NCI-H748 (cell line): ENCODE data around the gene MEGF8.

Source experiments
- DNase-seq: peaks from one replicate; lab custom pipeline; 2025; ENCODE audit not compliant: unreplicated experiment; lab: John Stamatoyannopoulos, UW

The MEGF8 gene

DNA sequence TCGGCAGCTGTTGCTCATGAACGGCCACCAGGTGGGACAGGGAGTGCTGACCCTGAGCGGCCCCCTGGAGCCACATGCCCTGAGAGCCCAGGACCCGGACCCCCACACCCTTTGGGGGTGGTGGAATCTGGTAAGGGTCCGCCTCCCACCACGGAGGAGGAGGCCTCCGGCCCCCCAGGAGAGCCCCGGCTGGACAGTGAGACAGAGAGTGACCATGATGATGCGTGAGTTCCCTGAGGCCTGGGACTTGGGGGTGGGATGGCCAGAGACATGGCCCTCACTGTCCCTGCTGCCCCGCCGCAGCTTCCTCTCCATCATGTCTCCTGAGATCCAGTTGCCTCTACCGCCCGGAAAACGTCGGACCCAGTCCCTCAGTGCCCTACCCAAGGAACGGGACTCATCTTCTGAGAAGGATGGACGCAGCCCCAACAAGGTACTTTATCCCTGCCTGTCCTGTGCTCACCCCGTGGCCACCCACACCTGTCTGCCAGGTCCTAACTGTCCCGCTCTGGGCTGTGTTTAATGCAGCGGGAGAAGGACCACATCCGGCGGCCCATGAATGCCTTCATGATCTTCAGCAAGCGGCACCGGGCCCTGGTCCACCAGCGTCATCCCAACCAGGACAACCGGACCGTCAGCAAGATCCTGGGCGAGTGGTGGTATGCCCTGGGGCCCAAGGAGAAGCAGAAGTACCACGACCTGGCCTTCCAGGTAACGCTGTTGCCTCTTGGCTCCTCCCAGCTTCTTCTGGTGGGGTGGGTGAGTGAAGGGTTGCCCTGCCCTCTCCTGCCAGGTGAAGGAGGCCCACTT is 38.2 kb upstream of the MEGF8 start:
- DNase-seq, result no peak

DNA sequence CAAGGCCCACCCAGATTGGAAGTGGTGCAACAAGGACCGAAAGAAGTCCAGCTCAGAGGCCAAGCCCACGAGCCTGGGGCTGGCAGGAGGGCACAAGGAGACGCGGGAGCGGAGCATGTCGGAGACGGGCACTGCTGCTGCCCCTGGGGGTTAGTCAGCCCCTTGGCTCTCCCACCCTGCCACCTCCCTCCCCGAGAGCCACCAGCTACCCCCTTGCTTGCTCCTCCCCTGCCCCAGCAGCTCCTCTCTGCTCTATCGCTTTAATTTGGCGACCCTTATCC is 37.7 kb upstream of the MEGF8 start:
- no peak for DNase-seq

DNA sequence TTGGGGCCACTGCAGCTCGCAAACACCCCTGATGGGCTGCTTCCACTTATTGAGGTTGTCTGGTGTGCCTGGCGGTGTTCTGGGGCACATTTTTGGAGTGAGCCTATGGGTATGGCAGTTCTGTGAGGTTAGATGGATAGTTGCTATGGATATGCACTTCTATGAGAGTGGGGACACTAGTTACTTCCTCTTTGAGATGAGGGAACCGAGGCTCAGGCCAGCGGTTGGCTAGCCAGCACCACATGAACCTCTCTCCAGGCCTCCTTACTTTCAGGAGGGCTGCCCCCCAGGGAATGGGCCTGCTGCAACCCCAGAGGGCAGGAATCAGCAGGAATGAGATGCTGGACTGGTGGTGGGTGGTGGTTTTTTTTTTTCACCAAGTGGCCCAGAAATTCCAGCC is 37.0 kb upstream of the MEGF8 start:
- no peak for DNase-seq

DNA sequence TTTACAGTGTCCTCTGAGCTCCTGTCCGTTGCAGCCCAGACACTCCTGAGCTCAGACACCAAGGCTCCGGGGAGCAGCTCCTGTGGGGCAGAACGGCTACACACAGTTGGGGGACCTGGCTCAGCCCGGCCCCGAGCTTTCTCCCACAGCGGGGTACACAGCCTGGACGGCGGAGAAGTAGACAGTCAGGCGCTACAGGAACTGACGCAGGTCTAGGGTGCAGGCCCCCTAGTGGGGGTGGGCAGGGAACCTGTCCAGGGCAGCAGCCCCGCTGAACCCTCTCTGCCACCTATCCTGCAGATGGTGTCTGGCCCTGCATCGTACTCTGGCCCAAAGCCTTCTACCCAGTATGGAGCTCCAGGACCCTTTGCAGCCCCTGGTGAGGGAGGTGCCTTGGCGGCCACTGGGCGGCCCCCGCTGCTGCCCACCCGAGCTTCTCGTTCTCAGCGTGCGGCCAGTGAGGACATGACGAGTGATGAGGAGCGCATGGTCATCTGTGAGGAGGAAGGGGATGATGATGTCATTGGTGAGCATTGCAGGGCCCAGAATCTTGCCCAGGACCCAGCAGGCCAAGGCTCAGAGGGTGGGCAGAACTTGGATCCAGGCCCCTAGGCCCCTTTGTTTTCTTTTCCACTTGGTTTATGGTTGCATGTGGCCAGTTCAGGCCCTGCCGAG is 36.4 kb upstream of the MEGF8 start:
- no peak for DNase-seq

DNA sequence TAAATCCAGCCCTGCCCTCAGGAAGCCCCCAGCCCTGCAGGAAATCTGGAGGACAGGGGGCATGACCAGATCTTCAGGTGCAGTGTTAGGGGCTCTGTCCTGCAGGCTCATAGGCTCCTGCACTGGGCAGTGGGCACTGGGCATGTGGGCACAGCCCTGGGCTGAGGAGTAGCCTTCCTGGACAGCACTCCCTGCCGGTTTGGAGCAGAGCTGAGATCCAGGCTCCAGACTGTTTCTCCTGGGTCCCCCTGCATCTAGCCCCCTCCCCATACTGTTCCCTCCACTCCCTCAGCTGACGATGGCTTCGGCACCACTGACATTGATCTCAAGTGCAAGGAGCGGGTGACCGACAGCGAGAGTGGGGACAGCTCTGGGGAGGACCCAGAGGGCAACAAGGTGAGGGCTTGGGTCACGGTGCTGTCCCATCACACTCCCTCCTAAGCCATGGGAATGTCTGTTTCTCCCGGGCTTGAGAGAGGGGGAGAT is 35.8 kb upstream of the MEGF8 start:
- no peak for DNase-seq

DNA sequence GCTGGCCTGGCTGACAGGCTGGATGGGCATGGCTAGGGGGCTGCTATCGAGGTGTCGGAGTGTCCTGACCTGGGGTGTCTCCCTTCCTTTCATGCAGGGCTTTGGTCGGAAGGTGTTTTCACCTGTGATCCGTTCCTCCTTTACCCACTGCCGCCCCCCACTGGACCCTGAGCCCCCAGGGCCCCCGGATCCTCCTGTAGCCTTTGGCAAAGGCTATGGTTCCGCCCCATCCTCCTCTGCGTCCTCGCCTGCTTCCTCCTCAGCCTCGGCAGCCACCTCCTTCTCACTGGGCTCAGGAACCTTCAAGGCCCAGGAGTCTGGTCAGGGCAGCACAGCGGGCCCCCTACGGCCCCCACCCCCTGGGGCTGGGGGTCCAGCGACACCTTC is 35.3 kb upstream of the MEGF8 start:
- DNase-seq, result no peak

DNA sequence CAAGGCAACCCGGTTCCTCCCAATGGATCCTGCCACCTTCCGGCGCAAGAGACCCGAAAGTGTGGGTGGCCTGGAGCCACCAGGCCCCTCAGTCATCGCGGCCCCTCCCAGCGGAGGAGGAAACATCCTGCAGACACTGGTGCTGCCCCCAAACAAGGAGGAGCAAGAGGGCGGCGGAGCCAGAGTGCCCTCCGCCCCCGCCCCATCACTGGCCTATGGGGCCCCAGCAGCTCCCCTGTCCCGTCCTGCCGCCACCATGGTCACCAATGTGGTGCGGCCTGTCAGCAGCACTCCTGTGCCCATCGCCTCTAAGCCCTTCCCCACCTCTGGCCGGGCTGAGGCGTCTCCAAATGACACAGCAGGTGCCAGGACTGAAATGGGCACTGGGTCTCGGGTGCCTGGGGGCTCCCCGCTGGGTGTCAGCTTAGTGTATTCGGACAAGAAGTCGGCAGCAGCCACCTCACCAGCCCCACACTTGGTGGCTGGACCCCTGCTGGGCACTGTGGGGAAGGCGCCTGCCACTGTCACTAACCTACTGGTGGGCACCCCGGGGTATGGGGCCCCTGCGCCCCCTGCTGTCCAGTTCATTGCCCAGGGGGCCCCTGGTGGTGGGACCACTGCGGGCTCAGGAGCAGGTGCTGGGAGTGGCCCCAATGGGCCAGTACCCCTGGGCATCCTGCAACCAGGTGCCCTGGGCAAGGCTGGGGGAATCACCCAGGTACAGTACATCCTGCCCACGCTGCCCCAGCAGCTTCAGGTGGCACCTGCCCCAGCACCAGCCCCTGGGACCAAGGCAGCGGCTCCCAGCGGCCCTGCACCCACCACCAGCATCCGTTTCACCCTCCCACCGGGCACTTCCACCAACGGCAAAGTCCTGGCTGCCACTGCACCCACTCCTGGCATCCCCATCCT is 34.7 kb upstream of the MEGF8 start:
- no peak for DNase-seq

DNA sequence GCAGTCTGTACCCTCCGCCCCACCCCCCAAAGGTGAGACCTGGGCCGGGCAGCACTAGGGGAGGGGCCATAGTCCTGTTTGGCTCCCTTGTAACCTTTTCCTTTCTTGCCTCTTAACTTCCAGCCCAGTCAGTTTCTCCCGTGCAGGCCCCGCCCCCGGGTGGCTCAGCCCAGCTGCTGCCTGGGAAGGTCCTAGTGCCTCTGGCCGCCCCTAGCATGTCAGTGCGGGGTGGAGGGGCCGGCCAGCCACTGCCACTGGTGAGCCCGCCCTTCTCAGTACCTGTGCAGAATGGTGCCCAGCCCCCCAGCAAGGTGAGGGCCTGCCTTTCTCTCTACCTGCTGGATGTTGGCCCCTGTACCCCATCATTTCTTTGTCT is 34.0 kb upstream of the MEGF8 start:
- DNase-seq, result no peak

DNA sequence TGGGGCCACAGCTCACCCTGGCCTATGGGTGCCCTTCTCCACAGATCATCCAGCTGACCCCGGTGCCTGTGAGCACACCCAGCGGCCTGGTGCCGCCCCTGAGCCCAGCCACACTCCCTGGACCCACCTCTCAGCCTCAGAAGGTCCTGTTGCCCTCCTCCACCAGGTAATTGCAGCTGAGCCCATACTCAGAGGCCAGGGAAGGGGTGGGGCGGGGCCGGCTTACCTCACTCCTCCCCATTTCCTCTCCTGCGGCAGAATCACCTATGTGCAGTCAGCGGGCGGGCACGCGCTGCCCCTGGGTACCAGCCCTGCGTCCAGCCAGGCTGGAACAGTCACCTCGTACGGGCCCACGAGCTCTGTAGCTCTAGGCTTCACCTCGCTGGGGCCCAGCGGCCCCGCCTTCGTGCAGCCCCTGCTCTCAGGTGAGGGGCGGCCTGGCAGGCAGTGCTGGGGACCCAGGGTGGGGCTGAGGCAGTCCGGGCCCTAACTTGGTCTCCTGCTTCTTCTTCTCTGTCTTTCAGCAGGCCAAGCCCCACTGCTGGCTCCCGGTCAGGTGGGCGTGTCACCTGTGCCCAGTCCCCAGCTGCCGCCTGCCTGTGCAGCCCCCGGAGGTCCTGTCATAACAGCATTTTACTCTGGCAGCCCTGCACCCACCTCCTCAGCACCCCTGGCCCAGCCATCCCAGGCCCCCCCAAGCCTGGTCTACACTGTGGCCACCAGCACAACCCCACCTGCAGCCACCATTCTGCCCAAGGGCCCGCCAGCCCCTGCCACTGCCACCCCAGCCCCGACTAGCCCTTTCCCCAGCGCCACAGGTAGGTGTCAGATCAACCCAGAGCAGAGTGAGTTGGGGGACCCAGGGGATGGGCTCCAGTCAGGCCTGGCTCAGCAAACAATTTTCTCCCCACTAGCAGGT is 33.1 kb upstream of the MEGF8 start:
- DNase-seq, result no peak

DNA sequence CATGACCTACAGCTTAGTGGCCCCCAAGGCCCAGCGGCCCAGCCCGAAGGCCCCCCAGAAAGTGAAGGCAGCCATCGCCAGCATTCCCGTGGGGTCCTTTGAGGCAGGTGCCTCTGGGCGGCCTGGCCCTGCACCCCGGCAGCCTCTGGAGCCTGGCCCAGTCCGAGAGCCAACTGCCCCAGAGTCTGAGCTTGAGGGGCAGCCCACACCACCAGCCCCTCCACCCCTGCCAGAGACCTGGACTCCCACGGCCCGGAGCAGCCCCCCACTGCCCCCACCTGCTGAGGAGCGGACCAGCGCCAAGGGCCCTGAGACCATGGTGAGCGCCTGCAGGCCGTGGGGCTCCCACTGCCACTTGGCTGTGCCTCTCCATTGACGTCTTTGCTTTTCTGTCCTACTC is 32.5 kb upstream of the MEGF8 start:
- DNase-seq, result no peak

DNA sequence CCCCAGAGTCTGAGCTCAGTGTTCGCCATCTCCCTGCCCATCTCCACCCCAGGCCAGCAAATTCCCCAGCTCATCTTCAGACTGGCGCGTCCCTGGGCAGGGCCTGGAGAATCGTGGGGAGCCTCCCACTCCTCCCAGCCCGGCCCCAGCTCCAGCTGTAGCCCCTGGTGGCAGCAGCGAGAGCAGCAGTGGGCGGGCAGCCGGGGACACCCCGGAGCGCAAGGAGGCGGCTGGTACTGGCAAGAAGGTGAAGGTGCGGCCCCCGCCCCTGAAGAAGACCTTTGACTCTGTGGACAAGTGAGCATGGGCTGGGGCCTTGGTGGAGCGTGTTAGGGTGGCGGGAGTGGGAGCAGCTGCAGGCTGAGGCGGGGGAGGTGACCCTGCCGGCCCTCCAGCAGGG is 31.9 kb upstream of the MEGF8 start:
- DNase-seq, result no peak

DNA sequence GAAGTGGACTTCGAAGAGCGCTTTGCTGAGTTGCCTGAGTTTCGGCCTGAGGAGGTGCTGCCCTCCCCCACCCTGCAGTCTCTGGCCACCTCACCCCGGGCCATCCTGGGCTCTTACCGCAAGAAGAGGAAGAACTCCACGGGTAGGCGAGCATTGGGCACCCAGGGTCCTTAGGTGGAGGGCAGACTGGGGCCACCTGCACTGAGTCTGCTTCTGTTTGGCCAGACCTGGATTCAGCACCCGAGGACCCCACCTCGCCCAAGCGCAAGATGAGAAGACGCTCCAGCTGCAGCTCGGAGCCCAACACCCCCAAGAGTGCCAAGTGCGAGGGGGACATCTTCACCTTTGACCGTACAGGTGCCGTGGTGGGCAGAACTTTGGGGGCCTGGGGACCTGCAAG is 31.5 kb upstream of the MEGF8 start:
- no peak for DNase-seq

DNA sequence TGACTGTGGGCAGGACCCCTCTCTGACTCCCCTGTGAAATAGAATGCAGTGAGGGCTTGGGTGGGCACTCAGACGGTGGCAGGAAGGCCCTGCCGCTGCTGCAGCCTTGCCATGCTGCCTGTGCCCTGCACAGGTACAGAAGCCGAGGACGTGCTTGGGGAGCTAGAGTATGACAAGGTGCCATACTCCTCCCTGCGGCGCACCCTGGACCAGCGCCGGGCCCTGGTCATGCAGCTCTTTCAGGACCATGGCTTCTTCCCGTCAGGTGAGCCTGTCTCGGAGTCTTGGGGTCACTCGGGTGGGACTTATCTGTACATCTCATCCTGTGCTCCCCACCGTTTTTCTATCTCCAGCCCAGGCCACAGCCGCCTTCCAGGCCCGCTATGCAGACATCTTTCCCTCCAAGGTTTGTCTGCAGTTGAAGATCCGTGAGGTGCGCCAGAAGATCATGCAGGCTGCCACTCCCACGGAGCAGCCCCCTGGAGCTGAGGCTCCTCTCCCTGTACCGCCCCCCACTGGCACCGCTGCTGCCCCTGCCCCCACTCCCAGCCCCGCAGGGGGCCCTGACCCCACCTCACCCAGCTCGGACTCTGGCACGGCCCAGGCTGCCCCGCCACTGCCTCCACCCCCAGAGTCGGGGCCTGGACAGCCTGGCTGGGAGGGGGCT is 30.8 kb upstream of the MEGF8 start:
- DNase-seq, result no peak

DNA sequence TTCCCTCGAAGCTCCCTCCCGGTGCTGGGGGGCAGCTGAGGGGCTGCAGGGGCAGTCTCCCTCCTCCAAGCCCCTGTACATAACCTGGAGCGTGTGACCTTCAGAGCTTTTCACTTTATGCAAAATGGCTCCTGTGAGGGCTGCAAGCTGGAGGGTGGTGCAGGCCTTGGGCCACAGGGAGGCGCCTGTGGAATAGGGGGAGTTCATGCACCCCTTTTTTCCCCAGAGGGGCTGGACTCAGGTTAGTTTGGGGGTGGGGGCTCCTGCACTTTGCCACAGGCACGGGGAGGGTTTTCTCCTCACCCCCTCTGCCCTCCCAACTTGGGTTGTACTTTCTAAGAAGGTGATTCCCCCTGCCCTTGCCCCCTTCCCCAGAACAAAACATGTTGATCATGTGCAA is 30.1 kb upstream of the MEGF8 start:
- DNase-seq, result no peak

DNA sequence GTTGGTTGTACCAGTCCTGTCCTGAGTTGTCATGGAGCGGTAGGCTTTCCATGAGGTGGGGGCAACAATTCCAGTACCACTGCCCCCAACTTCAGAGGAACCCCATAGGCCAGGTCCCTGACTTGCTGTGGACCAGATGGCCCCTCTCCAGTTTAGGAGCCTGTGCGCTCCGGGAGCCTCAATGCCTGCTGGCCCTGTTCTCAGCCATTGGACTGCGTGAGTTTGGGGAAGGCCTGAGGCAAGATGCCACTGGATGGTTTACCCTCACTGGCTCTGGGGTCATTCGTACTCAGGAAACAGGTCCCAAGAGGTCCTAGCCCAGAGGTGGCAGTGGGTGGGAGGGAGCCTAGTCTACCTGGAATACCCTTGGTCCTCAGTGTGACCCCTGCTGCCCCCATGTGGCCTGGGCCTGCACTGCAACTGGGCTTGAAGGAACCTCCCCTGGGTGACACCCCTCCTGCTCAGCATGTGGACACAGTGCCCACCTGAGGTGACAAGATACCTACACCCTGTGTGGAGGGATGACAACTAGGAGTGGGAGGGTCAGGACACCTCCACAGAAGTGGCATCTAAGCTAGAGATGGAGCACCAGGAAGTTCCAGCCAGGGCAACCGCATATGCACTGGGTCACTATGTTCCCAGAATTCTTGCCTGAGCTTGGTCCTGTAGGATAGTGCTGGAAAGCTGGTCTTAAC is 29.5 kb upstream of the MEGF8 start:
- DNase-seq, result peak; percentile 80

DNA sequence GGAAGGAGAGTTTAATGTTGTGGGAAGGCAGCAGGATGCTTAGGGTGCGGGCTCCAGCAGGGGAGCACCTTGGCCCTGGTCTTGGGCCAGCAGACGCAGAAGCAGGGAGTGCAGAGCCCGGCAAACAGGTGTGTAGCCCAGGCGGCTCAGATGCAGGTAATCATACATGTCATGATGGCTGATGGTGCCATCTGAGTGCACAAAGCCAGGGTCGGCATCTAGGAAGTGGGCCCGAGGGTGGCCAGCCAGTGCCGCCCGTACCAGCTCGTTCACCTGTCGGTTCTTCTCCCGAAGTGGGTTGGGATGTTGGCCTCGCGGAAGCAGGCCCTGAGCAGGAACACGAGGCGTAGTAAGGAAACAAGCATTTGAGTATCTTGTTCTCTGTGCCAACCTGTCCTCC is 28.4 kb upstream of the MEGF8 start:
- DNase-seq, result no peak

DNA sequence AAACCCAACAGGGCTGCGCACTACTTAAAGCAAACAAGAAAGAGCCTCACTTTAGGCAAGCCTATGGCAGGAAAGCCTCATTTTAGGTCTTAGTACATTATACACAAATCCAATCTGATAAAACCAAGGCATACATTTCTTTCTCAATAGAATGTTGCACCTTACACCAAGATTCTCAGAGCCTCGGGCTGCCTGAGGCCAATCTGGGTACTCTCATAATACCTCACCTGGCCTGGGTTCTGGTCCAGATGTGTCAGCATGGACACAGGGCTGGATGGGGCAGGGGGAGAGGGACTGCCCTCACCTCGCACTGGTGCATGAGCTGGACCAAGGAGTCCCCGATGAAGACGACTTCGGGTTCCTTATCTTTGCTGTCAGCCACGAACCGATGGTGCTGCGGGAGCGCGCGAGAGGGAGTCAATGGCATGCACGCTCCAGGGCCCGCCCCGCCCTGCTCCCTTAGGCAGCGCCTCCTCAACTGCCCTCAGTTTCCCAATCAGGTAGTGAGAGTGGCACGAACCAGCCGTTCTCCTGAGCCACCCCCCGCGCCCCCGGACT is 23.7 kb upstream of the MEGF8 start, which contains the start of gene PRR19:
Gene PRR19, plus strand, starts transcription at position 487 of the 558 bp plus-strand sequence. CDS start 7,453 bp downstream, outside the sequence.
- peak; percentile 61 for DNase-seq

DNA sequence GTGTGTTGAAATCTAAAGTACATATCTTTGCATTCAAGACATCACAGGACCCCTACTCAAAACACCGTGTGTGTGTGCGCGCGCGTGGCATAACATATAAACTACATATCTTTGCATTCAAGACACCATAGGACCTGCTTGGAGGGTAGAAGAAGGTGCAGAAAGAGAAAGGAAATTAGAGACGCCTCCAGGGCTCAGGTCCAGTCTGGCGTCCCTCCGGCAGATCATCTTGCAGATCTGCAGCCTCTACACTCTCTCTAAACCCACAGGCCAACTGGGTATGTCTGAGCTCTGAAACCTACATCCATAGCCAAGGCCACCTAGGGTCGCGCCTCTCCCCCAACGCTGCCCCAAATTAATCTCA is 22.4 kb upstream of the MEGF8 start:
- DNase-seq, result no peak

DNA sequence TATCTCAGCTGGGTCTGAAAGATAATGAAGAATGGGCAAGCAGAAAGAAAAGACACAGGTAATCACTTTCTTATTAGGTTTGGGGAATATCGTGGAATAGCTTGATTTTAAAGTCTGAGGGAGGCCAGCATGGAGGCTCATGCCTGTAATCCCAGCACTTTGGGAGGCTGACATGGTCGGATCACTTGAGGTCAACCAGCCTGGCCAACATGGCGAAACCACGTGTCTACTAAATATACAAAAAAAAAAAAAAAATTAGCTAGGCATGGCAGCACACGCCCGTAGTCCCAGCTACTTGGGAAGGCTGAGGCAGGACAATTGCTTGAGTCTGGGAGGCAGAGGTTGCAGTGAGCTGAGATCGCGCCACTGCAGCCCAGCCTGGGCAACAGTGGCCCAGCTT is 21.6 kb upstream of the MEGF8 start:
- no peak for DNase-seq
